T-cell (primary cell): ENCODE results near the gene ZNF672. TPM values are rescaled to one million over a fixed set of nuclear protein-coding genes. Genes with fewer than 3 reads are reported as not detected.
"Not testable (repeated sequence)": the region's sequence is repeated elsewhere in the genome, so short reads cannot be mapped to it uniquely, and the experiment has no call there.

Experiments used
- ATAC-seq, 4 experiments: fragments of 200-7000 bp in 3 of 4; fragments of 150-1000 bp in 1 of 4; cut with Tn5 transposase; replicated peaks in 1 of 4; 1 replicate in 3 of 4; 2 replicates in 1 of 4; pipeline ENCODE4 v1.10.0; 2021; ENCODE audit warnings: moderate library complexity in 3 of 4, mild to moderate bottlenecking in 2 of 4, moderate number of reproducible peaks in 1 of 4
- CTCF ChIA-PET, 2 donors: fragments of 300-600 bp; sonication (Branson Sonifier 250); formaldehyde crosslinking; loops; one replicate each; lab custom pipeline; 2022; ENCODE audit warnings: antibody characterized with exemption in 2 of 2; lab: Charles Lee
- POLR2A ChIA-PET, 2 donors: fragments of 300-600 bp; sonication (Branson Sonifier 250); formaldehyde crosslinking; loops; one replicate each; lab custom pipeline; 2022; ENCODE audit warnings: antibody characterized with exemption in 2 of 2; lab: Charles Lee
- DNase-seq, 35 experiments: peaks; one replicate each; pipeline versions ENCODE4 v3.0.0 to v3.0.0-alpha.2; 2013 to 2023
- H3K27ac ChIP-seq: one replicate; pipeline ENCODE4 v1.5.1; 2013; ENCODE audit warnings: low read length
- H3K27me3 ChIP-seq, 2 experiments: replicated peaks in 1 of 2; 1 replicate in 1 of 2; 2 replicates in 1 of 2; pipeline versions ENCODE4 v1.6.1 to v1.7.0; 2013; ENCODE audit warnings: low read length in 1 of 2, mixed read lengths in 1 of 2; ENCODE audit not compliant: control insufficient read depth in 2 of 2, insufficient read depth in 2 of 2; ENCODE audit errors: extremely low read depth in 1 of 2
- H3K36me3 ChIP-seq, 2 donors: 1 replicate in 1 of 2; 2 replicates in 1 of 2; pipeline versions ENCODE4 v1.6.1 to v1.7.0; 2013; ENCODE audit warnings: low read length in 1 of 2; ENCODE audit not compliant: control insufficient read depth in 2 of 2, insufficient read depth in 1 of 2; ENCODE audit errors: extremely low read depth in 1 of 2
- H3K4me1 ChIP-seq, 2 experiments: 1 replicate in 1 of 2; 2 replicates in 1 of 2; pipeline versions ENCODE4 v1.6.1 to v1.7.0; 2013; ENCODE audit warnings: low read length in 2 of 2, mixed read lengths in 1 of 2; ENCODE audit not compliant: insufficient read depth in 2 of 2, control insufficient read depth in 1 of 2; ENCODE audit errors: extremely low read depth in 1 of 2
- H3K4me3 ChIP-seq, 2 donors: 1 replicate in 1 of 2; 2 replicates in 1 of 2; pipeline versions ENCODE4 v1.5.1 to v1.7.0; 2013; ENCODE audit warnings: mild to moderate bottlenecking in 2 of 2, low read length in 1 of 2, moderate library complexity in 1 of 2; ENCODE audit not compliant: control insufficient read depth in 1 of 2; ENCODE audit errors: extremely low read depth in 1 of 2
- H3K9me3 ChIP-seq: 2 replicates; pipeline ENCODE4 v1.7.0; 2013
- H3K27ac Mint-ChIP-seq, 2 donors: one replicate each; pipeline ENCODE4 v1.8.0; 2020 to 2021; ENCODE audit warnings: mild to moderate bottlenecking in 2 of 2, mixed read lengths in 2 of 2
- H3K27me3 Mint-ChIP-seq, 2 donors: one replicate each; pipeline ENCODE4 v1.8.0; 2021 to 2022; ENCODE audit warnings: mixed read lengths in 2 of 2
- H3K36me3 Mint-ChIP-seq: one replicate; pipeline ENCODE4 v1.8.0; 2021; ENCODE audit warnings: mixed read lengths
- H3K4me1 Mint-ChIP-seq, 3 donors: one replicate each; pipeline ENCODE4 v1.8.0; 2020 to 2022; ENCODE audit warnings: mixed read lengths in 3 of 3, mild to moderate bottlenecking in 1 of 3
- H3K4me3 Mint-ChIP-seq, 3 donors: one replicate each; pipeline ENCODE4 v1.8.0; 2020 to 2022; ENCODE audit warnings: mild to moderate bottlenecking in 3 of 3, mixed read lengths in 3 of 3, moderate library complexity in 3 of 3
- H3K9me3 Mint-ChIP-seq, 3 donors: one replicate each; pipeline ENCODE4 v1.8.0; 2020 to 2022; ENCODE audit warnings: mixed read lengths in 3 of 3
- WGBS: methylation state at CpG from one replicate; pipeline ENCODE4 v1.1.5; 2013; ENCODE audit warnings: missing lambda C conversion rate; ENCODE audit not compliant: insufficient coverage; 5-methylcytosine and 5-hydroxymethylcytosine counted together
- total RNA-seq, 35 experiments: library from RNA in 6 of 35; stranded (reverse) in 6 of 35; fragments of 120-200 nt in 1 of 35; gene quantifications; one replicate each; pipeline versions ENCODE4 v1.2.1 to v1.2.4 and lab custom pipeline; 2013 to 2026

ZNF672 gene
- total RNA-seq, 5 donors from 2014 or later (not counting 1 experiment from before 2014, with no cell fraction given), result 27.7 to 46.7 (median 42.1) TPM

- H3K27me3 ChIP-seq, result peaks cover 0 to 13% of the 10 kb centered on the region in 2 experiments
- H3K27ac Mint-ChIP-seq, H3K36me3 Mint-ChIP-seq, DNase-seq, H3K27ac ChIP-seq, POLR2A ChIA-PET, H3K4me1 Mint-ChIP-seq, H3K36me3 ChIP-seq, ATAC-seq, H3K9me3 ChIP-seq, H3K9me3 Mint-ChIP-seq, H3K4me1 ChIP-seq, H3K4me3 ChIP-seq, H3K4me3 Mint-ChIP-seq: not testable (repeated sequence)
- WGBS, result 100% methylated on average over 2 of the region's 10 CpGs
- H3K27me3 Mint-ChIP-seq, result peaks cover 14 to 20% of the 10 kb centered on the region in 2 donors
- CTCF ChIA-PET, result interaction anchor here in 1 of 2 donors (0.6 kb wide), 1 partner anchor 1143 kb away, joined by 4 read pairs; no protein-coding TSS in a partner anchor
Measured at GRCh38 chr1:248889914-248890243, 51.9 kb downstream of the ZNF672 start.

GRCh38 chr1:248890549-248891498 lies 52.8 kb downstream of the ZNF672 start:
- no peaks in the 10 kb centered on the region for H3K9me3 ChIP-seq
- Mint-ChIP-seq H3K27me3 (peaks cover 21 to 22% of the 10 kb centered on the region in 2 donors), H3K27ac (no peak overlapping the region), H3K4me1 (no peaks in the 10 kb centered on the region), H3K9me3 (no peaks in the 10 kb centered on the region), H3K36me3 (no peaks in the 10 kb centered on the region), H3K4me3 (no peak overlapping the region)
- WGBS, result 65% methylated on average over 7 of the region's 9 CpGs
- H3K4me3 ChIP-seq, result no peak overlapping the region
- ATAC-seq (no peak), DNase-seq (no peak)
- peaks cover 0 to 17% of the 10 kb centered on the region in 2 experiments for H3K27me3 ChIP-seq
- POLR2A ChIA-PET, result no interaction called here
- no peak overlapping the region for H3K27ac ChIP-seq
- H3K4me1 ChIP-seq, result no peaks in the 10 kb centered on the region
- CTCF ChIA-PET, result no interaction called here
- H3K36me3 ChIP-seq, result no peaks in the 10 kb centered on the region

- no peak overlapping the region for H3K4me3 ChIP-seq
- ATAC-seq, result no peak
- no peaks in the 10 kb centered on the region for H3K9me3 Mint-ChIP-seq
- peaks cover 30% of the 10 kb centered on the region in 2 donors for H3K27me3 Mint-ChIP-seq
- H3K36me3 ChIP-seq, result no peaks in the 10 kb centered on the region
- no peaks in the 10 kb centered on the region for H3K4me1 ChIP-seq
- POLR2A ChIA-PET, result no interaction called here
- no peaks in the 10 kb centered on the region for H3K4me1 Mint-ChIP-seq
- no peak overlapping the region for H3K4me3 Mint-ChIP-seq
- no peaks in the 10 kb centered on the region for H3K9me3 ChIP-seq
- CTCF ChIA-PET, result interaction anchor here in 1 of 2 donors (0.6 kb wide), 1 partner anchor 52 kb away, joined by 5 read pairs; no protein-coding TSS in a partner anchor
- DNase-seq, result no peak
- no peak overlapping the region for H3K27ac ChIP-seq
- H3K27ac Mint-ChIP-seq, result no peak overlapping the region
- peaks cover 0 to 22% of the 10 kb centered on the region in 2 experiments for H3K27me3 ChIP-seq
- no peaks in the 10 kb centered on the region for H3K36me3 Mint-ChIP-seq
- WGBS, result no CpG with 5 or more reads among the region's 2 CpGs
Measured at GRCh38 chr1:248891758-248892157, 53.7 kb downstream of the ZNF672 start.

DNA sequence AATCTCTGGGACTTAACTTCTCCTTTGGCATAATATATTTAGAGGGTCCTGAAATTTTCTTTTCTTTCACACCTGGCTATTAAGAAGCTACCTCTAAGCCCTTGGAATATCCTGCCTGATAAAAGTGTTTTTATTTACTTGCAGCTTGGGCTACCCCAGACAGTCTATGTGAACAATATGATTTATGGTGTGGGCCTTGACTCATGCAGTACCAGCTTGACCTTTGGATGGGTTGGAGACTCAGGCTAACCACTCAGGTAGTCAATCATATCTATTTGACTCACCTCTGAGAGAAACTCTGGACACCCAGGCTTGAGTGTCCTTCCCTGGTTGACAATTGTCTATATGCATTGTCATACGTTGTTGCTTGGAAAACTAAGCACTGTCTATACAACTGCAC lies 54.6 kb downstream of the ZNF672 start:
- no CpG with 5 or more reads among the region's 1 CpG for WGBS
- Mint-ChIP-seq H3K4me3 (no peak overlapping the region), H3K27me3 (peaks cover 34 to 36% of the 10 kb centered on the region in 2 donors), H3K27ac (no peak overlapping the region), H3K9me3 (no peaks in the 10 kb centered on the region), H3K36me3 (no peaks in the 10 kb centered on the region), H3K4me1 (no peaks in the 10 kb centered on the region)
- ATAC-seq (no peak), DNase-seq (no peak)
- CTCF ChIA-PET, result no interaction called here
- H3K4me1 ChIP-seq, result no peaks in the 10 kb centered on the region
- POLR2A ChIA-PET, result no interaction called here
- H3K9me3 ChIP-seq, result no peaks in the 10 kb centered on the region
- H3K4me3 ChIP-seq, result no peak overlapping the region
- peaks cover 0 to 25% of the 10 kb centered on the region in 2 experiments for H3K27me3 ChIP-seq
- no peaks in the 10 kb centered on the region for H3K36me3 ChIP-seq
- H3K27ac ChIP-seq, result no peak overlapping the region

DNA sequence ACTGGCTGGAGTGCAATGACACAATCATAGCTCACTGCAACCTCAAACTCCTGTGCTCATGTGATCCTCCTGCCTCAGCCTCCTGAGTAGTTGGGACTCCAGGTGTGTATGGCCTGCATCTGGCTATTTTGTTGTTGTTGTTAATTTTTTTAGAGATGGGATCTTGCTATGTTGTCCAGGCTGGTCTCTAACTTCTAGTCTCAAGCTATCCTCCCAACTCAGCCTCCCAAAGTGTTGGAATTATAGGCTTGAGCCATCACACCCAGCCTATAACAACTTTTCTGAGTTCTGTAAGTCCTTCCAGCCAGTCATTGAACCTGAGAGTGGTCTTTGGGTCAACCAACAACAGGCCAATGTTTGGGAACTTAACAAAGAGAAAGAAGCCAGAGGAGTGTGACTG lies 56.8 kb downstream of the ZNF672 start:
- Histone ChIP-seq H3K27me3 (peaks cover 0 to 33% of the 10 kb centered on the region in 2 experiments), H3K4me1 (no peaks in the 10 kb centered on the region), H3K27ac (no peak overlapping the region), H3K9me3 (no peaks in the 10 kb centered on the region), H3K36me3 (no peaks in the 10 kb centered on the region), H3K4me3 (no peak overlapping the region)
- DNase-seq (no peak), ATAC-seq (no peak)
- H3K36me3 Mint-ChIP-seq, result no peaks in the 10 kb centered on the region
- H3K9me3 Mint-ChIP-seq, result no peaks in the 10 kb centered on the region
- peaks cover 42 to 52% of the 10 kb centered on the region in 2 donors for H3K27me3 Mint-ChIP-seq
- POLR2A ChIA-PET, result no interaction called here
- H3K4me1 Mint-ChIP-seq, result no peaks in the 10 kb centered on the region
- no peak overlapping the region for H3K27ac Mint-ChIP-seq
- CTCF ChIA-PET, result no interaction called here
- H3K4me3 Mint-ChIP-seq, result no peak overlapping the region

DNA sequence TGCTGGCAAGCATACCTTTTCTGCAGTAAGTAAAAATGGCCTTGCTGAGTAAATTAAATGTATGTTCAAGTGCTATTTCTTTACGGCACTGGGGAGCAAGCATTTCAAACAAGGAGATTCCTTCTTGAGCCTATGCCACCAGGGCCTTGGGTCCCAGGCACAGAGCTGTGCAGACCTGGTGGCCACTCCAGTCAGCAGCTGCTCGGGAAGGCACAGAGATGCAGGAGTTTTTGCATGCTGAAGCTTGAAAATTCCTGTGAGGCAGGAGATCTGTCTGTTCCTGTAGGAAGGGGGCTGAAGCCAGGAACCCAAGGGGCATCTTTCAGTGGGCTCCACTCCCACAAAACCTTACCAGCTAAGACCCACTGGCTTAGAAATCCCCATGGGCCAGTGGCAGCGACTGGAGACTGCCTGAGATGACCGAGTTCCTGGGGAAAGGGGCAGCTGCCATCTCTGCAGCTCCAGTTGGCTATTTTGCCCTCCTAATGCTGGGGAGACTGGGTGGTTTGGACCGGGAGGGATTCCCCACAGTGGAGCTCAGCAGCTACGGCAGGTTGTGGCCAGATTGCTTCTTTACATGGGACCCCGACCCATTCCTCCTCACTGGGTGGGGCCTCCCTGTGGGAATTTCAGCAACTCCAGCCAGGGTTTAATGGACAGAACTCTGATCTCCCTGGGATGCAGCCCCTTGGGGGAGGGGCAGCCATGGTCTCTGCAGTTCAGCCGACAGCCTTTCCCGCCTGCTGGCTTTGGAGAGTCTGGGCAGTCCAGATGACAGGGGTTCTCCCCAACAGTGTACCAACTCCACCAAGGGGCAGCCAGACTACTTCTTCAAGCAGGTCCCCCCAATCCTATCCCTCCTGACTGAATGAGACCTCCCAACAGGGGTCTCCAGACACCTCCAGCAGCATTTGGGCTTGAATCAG lies 59.7 kb downstream of the ZNF672 start:
- no peaks in the 10 kb centered on the region for H3K9me3 ChIP-seq
- Mint-ChIP-seq H3K4me1 (no peaks in the 10 kb centered on the region), H3K36me3 (no peaks in the 10 kb centered on the region), H3K27ac (no peak overlapping the region), H3K4me3 (no peak overlapping the region), H3K9me3 (no peaks in the 10 kb centered on the region), H3K27me3 (peaks cover 30 to 44% of the 10 kb centered on the region in 2 donors)
- no peak for DNase-seq
- POLR2A ChIA-PET, result no interaction called here
- H3K4me1 ChIP-seq, result no peaks in the 10 kb centered on the region
- H3K27ac ChIP-seq, result no peak overlapping the region
- H3K36me3 ChIP-seq, result no peaks in the 10 kb centered on the region
- H3K27me3 ChIP-seq, result peaks cover 0 to 20% of the 10 kb centered on the region in 2 experiments
- CTCF ChIA-PET, result no interaction called here
- 60% methylated on average over 4 of the region's 9 CpGs for WGBS
- no peak for ATAC-seq
- no peak overlapping the region for H3K4me3 ChIP-seq
